DND-41 (cell line): Measurements from ENCODE around the gene RAF1.

Source experiments
- EZH2 ChIP-seq: IDR thresholded peaks from 3 replicates; pipeline ENCODE4 v1.6.1; 2012; ENCODE audit warnings: borderline replicate concordance, low read depth, mild to moderate bottlenecking, moderate library complexity, low read length, inconsistent platforms; ENCODE audit not compliant: severe bottlenecking
- TF ChIP-seq, protein P1 (sequence below): IDR thresholded peaks from 2 replicates; pipeline ENCODE4 v1.5.1; 2012; ENCODE audit warnings: borderline replicate concordance, low read length, moderate library complexity, mild to moderate bottlenecking; ENCODE audit not compliant: poor library complexity, severe bottlenecking; ENCODE audit errors: extremely low read depth

DNA sequence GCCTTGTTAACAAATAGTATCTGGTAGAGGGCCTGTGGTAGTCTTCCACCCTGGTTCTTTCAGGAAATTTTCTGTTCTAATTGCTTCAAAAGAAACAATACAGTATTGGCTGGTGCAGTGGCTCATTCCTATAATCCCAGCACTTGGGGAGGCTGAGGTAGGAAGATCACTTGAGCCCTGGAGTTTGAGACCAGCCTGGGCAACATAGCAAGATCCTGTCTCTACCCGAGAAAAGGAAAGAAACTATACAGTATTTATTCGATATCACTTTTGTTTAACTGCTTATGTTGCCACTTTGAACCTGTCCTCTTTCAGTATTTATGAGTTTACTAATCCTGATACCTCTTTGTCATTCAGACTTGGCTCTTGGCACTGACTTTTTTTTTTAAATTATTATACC is 102.5 kb downstream of the RAF1 start:
- TF ChIP-seq, protein P1, sequence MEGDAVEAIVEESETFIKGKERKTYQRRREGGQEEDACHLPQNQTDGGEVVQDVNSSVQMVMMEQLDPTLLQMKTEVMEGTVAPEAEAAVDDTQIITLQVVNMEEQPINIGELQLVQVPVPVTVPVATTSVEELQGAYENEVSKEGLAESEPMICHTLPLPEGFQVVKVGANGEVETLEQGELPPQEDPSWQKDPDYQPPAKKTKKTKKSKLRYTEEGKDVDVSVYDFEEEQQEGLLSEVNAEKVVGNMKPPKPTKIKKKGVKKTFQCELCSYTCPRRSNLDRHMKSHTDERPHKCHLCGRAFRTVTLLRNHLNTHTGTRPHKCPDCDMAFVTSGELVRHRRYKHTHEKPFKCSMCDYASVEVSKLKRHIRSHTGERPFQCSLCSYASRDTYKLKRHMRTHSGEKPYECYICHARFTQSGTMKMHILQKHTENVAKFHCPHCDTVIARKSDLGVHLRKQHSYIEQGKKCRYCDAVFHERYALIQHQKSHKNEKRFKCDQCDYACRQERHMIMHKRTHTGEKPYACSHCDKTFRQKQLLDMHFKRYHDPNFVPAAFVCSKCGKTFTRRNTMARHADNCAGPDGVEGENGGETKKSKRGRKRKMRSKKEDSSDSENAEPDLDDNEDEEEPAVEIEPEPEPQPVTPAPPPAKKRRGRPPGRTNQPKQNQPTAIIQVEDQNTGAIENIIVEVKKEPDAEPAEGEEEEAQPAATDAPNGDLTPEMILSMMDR, result no peak
- no peak for TF ChIP-seq EZH2
